Esophagus muscularis mucosa (tissue), 4 donors: ENCODE data around the gene PPIP5K1. TPM values are rescaled to one million over a fixed set of nuclear protein-coding genes. Genes with fewer than 3 reads are reported as not detected.

Experiments
- DNase-seq: peaks from one replicate; pipeline ENCODE4 v3.0.0-alpha.2; 2017; ENCODE audit errors: extremely low spot score
- H3K27ac ChIP-seq, 4 donors: fragments of 200-600 bp; sonication (generic); replicated peaks in 1 of 4; 1 replicate in 3 of 4; 2 replicates in 1 of 4; pipeline ENCODE4 v1.5.1; 2016 to 2019; ENCODE audit warnings: mild to moderate bottlenecking in 1 of 4
- H3K27me3 ChIP-seq, 4 donors: fragments of 200-600 bp; sonication (generic); one replicate each; pipeline versions ENCODE4 v1.5.1 to v1.6.0; 2016 to 2019
- H3K36me3 ChIP-seq, 4 donors: fragments of 200-600 bp; sonication (generic); one replicate each; pipeline ENCODE4 v1.5.1; 2016 to 2019
- H3K4me1 ChIP-seq, 4 donors: fragments of 200-600 bp; sonication (generic); one replicate each; pipeline ENCODE4 v1.5.1; 2016 to 2019
- H3K4me3 ChIP-seq, 4 donors: fragments of 200-600 bp; sonication (generic); 1 replicate in 2 of 4; 2 replicates in 2 of 4; pipeline ENCODE4 v1.5.1; 2016 to 2019; ENCODE audit warnings: mild to moderate bottlenecking in 4 of 4, moderate library complexity in 1 of 4
- H3K9me3 ChIP-seq, 4 donors: fragments of 200-600 bp; sonication (generic); 1 replicate in 3 of 4; 2 replicates in 1 of 4; pipeline ENCODE4 v1.5.1; 2016 to 2019
- CTCF ChIP-seq, 3 experiments: fragments of 200-600 bp in 2 of 3; fragments of 450-650 bp in 1 of 3; sonication (generic) in 2 of 3; IDR thresholded peaks; one replicate each; pipeline ENCODE4 v1.5.1; 2017 to 2019; ENCODE audit warnings: antibody characterized with exemption in 3 of 3, mild to moderate bottlenecking in 2 of 3, moderate library complexity in 1 of 3
- EP300 ChIP-seq: sonication (generic); formaldehyde crosslinking; IDR thresholded peaks from one replicate; pipeline ENCODE4 v1.6.1; 2017; ENCODE audit warnings: antibody characterized with exemption
- POLR2A ChIP-seq: fragments of 450-650 bp; IDR thresholded peaks from one replicate; pipeline ENCODE4 v1.6.1; 2017; ENCODE audit warnings: antibody characterized with exemption, moderate library complexity, mild to moderate bottlenecking, low read depth
- POLR2AphosphoS5 ChIP-seq, 2 donors: sonication (generic); formaldehyde crosslinking; IDR thresholded peaks; one replicate each; pipeline ENCODE4 v1.6.1; 2017; ENCODE audit warnings: antibody characterized with exemption in 2 of 2
- WGBS: methylation state at CpG from one replicate; pipeline ENCODE4 v1.1.5; 2018; 5-methylcytosine and 5-hydroxymethylcytosine counted together
- intact Hi-C: fragments of 100-400 bp; cut with DNase I; formaldehyde crosslinking; loops from one replicate; pipeline ENCODE4 v1.15.1; 2023
- total RNA-seq, 4 donors: library from RNA; depleted of rRNA; stranded (reverse); fragments of >200 nt; gene quantifications; one replicate each; pipeline versions ENCODE4 v1.1.0 to v1.2.1, GENCODE V29; 2016

The PPIP5K1 gene
- total RNA-seq, 4 donors from 2014 or later = 9.8 to 73.4 (median 23.3) TPM

- intact Hi-C loops = no loop called here
- Histone ChIP-seq H3K4me1 (peaks cover 0 to 10% (median 4%) of the 10 kb centered on the region in 4 donors), H3K4me3 (no peak overlapping the region), H3K27ac (no peak overlapping the region), H3K27me3 (no peaks in the 10 kb centered on the region), H3K9me3 (no peaks in the 10 kb centered on the region), H3K36me3 (peaks cover 0 to 62% (median 38%) of the 10 kb centered on the region in 4 donors)
- WGBS = 86% methylated on average over 9 of the region's 12 CpGs
- no peak for TF ChIP-seq EP300
- TF ChIP-seq POLR2AphosphoS5 (IDR thresholded peaks at IDR 0.05) = no peak
- no peak for TF ChIP-seq POLR2A
- no peak for TF ChIP-seq CTCF (IDR thresholded peaks at IDR 0.05)
- no peak for DNase-seq
Measured at GRCh38 chr15:43529587-43530345, 60.2 kb downstream of the PPIP5K1 start.

GRCh38 chr15:43529141-43529540 lies 60.9 kb downstream of the PPIP5K1 start:
- Histone ChIP-seq H3K9me3 (no peaks in the 10 kb centered on the region), H3K4me3 (no peak overlapping the region), H3K4me1 (peaks cover 0 to 10% (median 4%) of the 10 kb centered on the region in 4 donors), H3K27ac (no peak overlapping the region), H3K27me3 (no peaks in the 10 kb centered on the region), H3K36me3 (peaks cover 0 to 62% (median 35%) of the 10 kb centered on the region in 4 donors)
- intact Hi-C loops = no loop called here
- WGBS = 90% methylated on average over 14 of the region's 15 CpGs
- DNase-seq = no peak
- no peak for TF ChIP-seq EP300
- TF ChIP-seq POLR2A = no peak
- TF ChIP-seq CTCF (IDR thresholded peaks at IDR 0.05) = no peak
- no peak for TF ChIP-seq POLR2AphosphoS5 (IDR thresholded peaks at IDR 0.05)

GRCh38 chr15:43528542-43529007 lies 61.4 kb downstream of the PPIP5K1 start:
- no peak for TF ChIP-seq POLR2AphosphoS5 (IDR thresholded peaks at IDR 0.05)
- TF ChIP-seq EP300 = no peak
- TF ChIP-seq POLR2A = no peak
- TF ChIP-seq CTCF (IDR thresholded peaks at IDR 0.05) = no peak

GRCh38 chr15:43527802-43528541 lies 62.0 kb downstream of the PPIP5K1 start:
- Histone ChIP-seq H3K9me3 (no peaks in the 10 kb centered on the region), H3K27me3 (no peaks in the 10 kb centered on the region), H3K27ac (no peak overlapping the region), H3K4me1 (peaks cover 0 to 10% (median 4%) of the 10 kb centered on the region in 4 donors), H3K36me3 (peaks cover 3 to 69% (median 43%) of the 10 kb centered on the region in 4 donors), H3K4me3 (no peak overlapping the region)
- 90% methylated on average over 10 of the region's 12 CpGs for WGBS
- no peak for DNase-seq
- TF ChIP-seq POLR2A = no peak
- no peak for TF ChIP-seq EP300
- no peak for TF ChIP-seq CTCF (IDR thresholded peaks at IDR 0.05)
- TF ChIP-seq POLR2AphosphoS5 (IDR thresholded peaks at IDR 0.05) = no peak
- intact Hi-C loops = no loop called here

More at GRCh38 chr15:43528542-43529007, 61.4 kb downstream of the PPIP5K1 start:
- no peak for DNase-seq
- peaks cover 3 to 63% (median 37%) of the 10 kb centered on the region in 4 donors for H3K36me3 ChIP-seq
- H3K4me1 ChIP-seq = peaks cover 0 to 10% (median 4%) of the 10 kb centered on the region in 4 donors
- WGBS = 74% methylated on average over 3 of the region's 11 CpGs
- H3K27ac ChIP-seq = no peak overlapping the region
- no peaks in the 10 kb centered on the region for H3K9me3 ChIP-seq
- H3K4me3 ChIP-seq = no peak overlapping the region
- intact Hi-C loops = no loop called here
- H3K27me3 ChIP-seq = no peaks in the 10 kb centered on the region
